K562 (cell line): ENCODE results near the gene TENM3. TPM values are rescaled to one million over a fixed set of nuclear protein-coding genes. Genes with fewer than 3 reads are reported as not detected.

Experiments
- ATAC-seq: fragments of 200-7000 bp; cut with Tn5 transposase; 3 replicates; pipeline ENCODE4 v1.9.1; 2020; ENCODE audit warnings: moderate library complexity
- BruUV-seq: library from RNA; stranded (reverse); fragments of 400-500 nt; replicated peaks from 2 replicates; lab custom pipeline; 2021; lab: Mats Ljungman, UMichigan
- CTCF ChIA-PET: fragments of 300-600 bp; formaldehyde crosslinking; extraction: SDS; loops from one replicate; lab custom pipeline; 2021; ENCODE audit warnings: low intra/inter-chr PET ratio; lab: Yijun Ruan, JAX
- POLR2A ChIA-PET: fragments of 300-600, 350-650 bp; sonication (Branson Sonifier 250); formaldehyde crosslinking; extraction: SDS; loops from one replicate; lab custom pipeline; 2021; ENCODE audit warnings: antibody characterized with exemption, inconsistent platforms; lab: Yijun Ruan, JAX
- DNase-seq, 4 experiments: peaks; one replicate each; pipeline versions ENCODE4 v3.0.0 to v3.0.0-alpha.2; 2011 to 2018; ENCODE audit warnings: low spot score in 3 of 4, mixed read lengths in 3 of 4; ENCODE audit errors: extremely low read depth in 1 of 4
- FAIRE-seq: peaks from 2 replicates; lab custom pipeline; 2011; peaks lifted over from hg19 to GRCh38; lab: Jason Lieb, UNC
- H2AFZ ChIP-seq: 2 replicates; pipeline ENCODE4 v1.6.0; 2011; ENCODE audit warnings: low read depth, low read length, control low read depth, inconsistent platforms
- H3K27ac ChIP-seq: fragments of 200-600 bp; 3 replicates; pipeline ENCODE4 v1.8.0; 2011; ENCODE audit warnings: low read depth, mild to moderate bottlenecking, control low read depth, inconsistent platforms, low read length, moderate library complexity, mixed read lengths; ENCODE audit errors: extremely low read depth
- H3K27me3 ChIP-seq, 2 experiments: fragments of 300-600 bp in 1 of 2; 2 replicates in 1 of 2; 3 replicates in 1 of 2; pipeline versions ENCODE4 v1.6.0 to v1.8.0; 2011; ENCODE audit warnings: inconsistent platforms in 2 of 2, low read length in 2 of 2, mild to moderate bottlenecking in 1 of 2, mixed read lengths in 1 of 2, moderate library complexity in 1 of 2; ENCODE audit not compliant: control insufficient read depth in 2 of 2, insufficient read depth in 2 of 2
- H3K36me3 ChIP-seq: fragments of 300-600 bp; 3 replicates; pipeline ENCODE4 v1.8.0; 2011; ENCODE audit warnings: mild to moderate bottlenecking, low read length, inconsistent platforms; ENCODE audit not compliant: control insufficient read depth, insufficient read depth
- H3K4me1 ChIP-seq, 2 experiments: fragments of 200-600 bp in 1 of 2; replicated peaks in 1 of 2; 2 replicates in 1 of 2; 3 replicates in 1 of 2; pipeline versions ENCODE4 v1.5.1 to v1.8.0; 2011; ENCODE audit warnings: inconsistent platforms in 2 of 2, low read length in 2 of 2, mild to moderate bottlenecking in 1 of 2, mixed read lengths in 1 of 2, moderate library complexity in 1 of 2; ENCODE audit not compliant: control insufficient read depth in 2 of 2, insufficient read depth in 2 of 2
- H3K4me2 ChIP-seq: 2 replicates; pipeline ENCODE4 v1.6.1; 2011; ENCODE audit warnings: low read length, control low read depth, inconsistent platforms, mixed read lengths; ENCODE audit not compliant: insufficient read depth
- H3K4me3 ChIP-seq: fragments of 200-600 bp; sonication (generic), shearing (Covaris generic); 2 replicates; pipeline ENCODE4 v1.5.1; 2016; ENCODE audit warnings: control low read depth, inconsistent platforms
- H3K79me2 ChIP-seq: fragments of 200-600 bp; 3 replicates; pipeline ENCODE4 v1.8.0; 2011; ENCODE audit warnings: low read length, inconsistent platforms; ENCODE audit not compliant: control insufficient read depth, insufficient read depth
- H3K9ac ChIP-seq, 2 experiments: 2 replicates each; pipeline versions ENCODE4 v1.6.0 to v1.6.1; 2011; ENCODE audit warnings: low read depth in 2 of 2, low read length in 2 of 2, control low read depth in 1 of 2, inconsistent platforms in 1 of 2, mild to moderate bottlenecking in 1 of 2, mixed read lengths in 1 of 2; ENCODE audit not compliant: insufficient read depth in 1 of 2
- H3K9me1 ChIP-seq: one replicate; pipeline ENCODE4 v1.6.0; 2011; ENCODE audit warnings: inconsistent platforms, mild to moderate bottlenecking, low read length, moderate library complexity; ENCODE audit not compliant: control insufficient read depth, insufficient read depth
- H3K9me3 ChIP-seq: replicated peaks from 2 replicates; pipeline ENCODE4 v1.5.1; 2011; ENCODE audit warnings: low read depth, low read length, inconsistent platforms; ENCODE audit not compliant: control insufficient read depth, insufficient read depth
- H4K20me1 ChIP-seq: replicated peaks from 2 replicates; pipeline ENCODE4 v1.6.1; 2011; ENCODE audit warnings: low read length, inconsistent platforms, mixed read lengths; ENCODE audit not compliant: control insufficient read depth, insufficient read depth
- BCOR ChIP-seq: fragments of 450-650 bp; IDR thresholded peaks from 2 replicates; pipeline ENCODE4 v1.6.1; 2016
- CHD2 ChIP-seq: IDR thresholded peaks from 2 replicates; pipeline ENCODE4 v1.6.1; 2011; ENCODE audit warnings: low read depth, low read length
- HMG20A ChIP-seq: fragments of 450-650 bp; formaldehyde crosslinking; conservative IDR thresholded peaks from 2 replicates; pipeline ENCODE4 v1.4.0; 2020; ENCODE audit warnings: mild to moderate bottlenecking, mixed read lengths
- TEAD2 ChIP-seq: fragments of 450-650 bp; IDR thresholded peaks from 2 replicates; pipeline ENCODE4 v1.6.1; 2016; ENCODE audit warnings: missing genetic modification characterization, control low read depth, missing compliant biosample characterization
- ZC3H11A ChIP-seq: IDR thresholded peaks from 2 replicates; pipeline ENCODE4 v1.6.1; 2012; ENCODE audit warnings: low read depth, low read length, improper control_type of control experiment
- ZEB2 ChIP-seq: fragments of 450-650 bp; IDR thresholded peaks from 2 replicates; pipeline ENCODE4 v1.6.1; 2016
- ZNF717 ChIP-seq: fragments of 250-450 bp; sonication (Bioruptor Pico); IDR thresholded peaks from 2 replicates; pipeline ENCODE4 v1.5.0; 2021
- ZZZ3 ChIP-seq: fragments of 450-650 bp; IDR thresholded peaks from 2 replicates; pipeline ENCODE4 v1.6.1; 2016; ENCODE audit warnings: antibody characterized with exemption, mild to moderate bottlenecking, moderate library complexity
- WGBS: fragments of 100-300 bp; shearing (Covaris generic); methylation state at CpG from one replicate; pipeline ENCODE4 v1.1.6; 2016; ENCODE audit warnings: low coverage, mixed read lengths; ENCODE audit not compliant: insufficient coverage; ENCODE audit errors: missing lambda C conversion rate; 5-methylcytosine and 5-hydroxymethylcytosine counted together
- in situ Hi-C: fragments of 300-500 bp; cut with MboI; formaldehyde crosslinking; loops from 4 replicates; pipeline ENCODE4 v1.15.0; 2018; ENCODE audit warnings: inconsistent platforms, mixed read lengths
- intact Hi-C: fragments of 100-400 bp; cut with micrococcal nuclease; formaldehyde crosslinking; loops from 2 replicates; pipeline ENCODE4 v1.14.2; 2022
- polyA plus RNA-seq, 8 experiments: library from polyadenylated mRNA; depleted of rRNA in 4 of 8; stranded (reverse) in 5 of 8; unstranded in 3 of 8; fragments of >200 nt; fragmentation: Nextera tagmentation in 2 of 8; fragmentation: Illumina TruSeq in 1 of 8; extraction: Ambion mirVana in 2 of 8; extraction: Trizol in 1 of 8; gene quantifications; 2 replicates each; pipeline versions ENCODE4 v1.2.1 to v1.2.3, GENCODE V29; 2011 to 2014; ENCODE audit warnings: inconsistent platforms in 1 of 8, missing spikeins in 1 of 8
- total RNA-seq, 7 experiments: library from RNA; depleted of rRNA in 6 of 7; stranded (reverse); fragments of >200 nt in 6 of 7; fragmentation: Illumina TruSeq in 2 of 7; extraction: Trizol in 2 of 7; gene quantifications; 2 replicates each; pipeline versions ENCODE4 v1.2.1 to v1.2.3, GENCODE V29; 2011 to 2021; ENCODE audit warnings: low replicate concordance in 1 of 7
- TF ChIP-seq, protein P1 (sequence below): sonication (generic); formaldehyde crosslinking; IDR thresholded peaks from 2 replicates; pipeline ENCODE4 v1.8.0; 2023; ENCODE audit warnings: missing genetic modification reagents, mild to moderate bottlenecking, borderline replicate concordance
- TF ChIP-seq, protein P2 (sequence below): fragments of 450-650 bp; formaldehyde crosslinking; IDR thresholded peaks from 2 replicates; pipeline ENCODE4 v1.4.0; 2020; ENCODE audit warnings: mild to moderate bottlenecking
- TF ChIP-seq, protein P3 (sequence below): sonication (generic); formaldehyde crosslinking; IDR thresholded peaks from 2 replicates; pipeline ENCODE4 v1.8.0; 2023; ENCODE audit warnings: mild to moderate bottlenecking, missing genetic modification reagents
- TF ChIP-seq, protein P4 (sequence below): fragments of 450-650 bp; formaldehyde crosslinking; conservative IDR thresholded peaks from 2 replicates; pipeline ENCODE4 v1.4.0; 2022; ENCODE audit warnings: mild to moderate bottlenecking, missing genetic modification characterization
- TF ChIP-seq, protein P5 (sequence below): sonication (generic); formaldehyde crosslinking; IDR thresholded peaks from 2 replicates; pipeline ENCODE4 v1.8.0; 2022; ENCODE audit warnings: mild to moderate bottlenecking, low read depth, missing genetic modification reagents

Gene TENM3
- total and polyA plus RNA-seq, 9 of the 15 experiments (the other 6 are each of a cell fraction or from before 2014, with no cell fraction given) = 0.01 to 0.02 TPM; not detected in 7

DNA sequence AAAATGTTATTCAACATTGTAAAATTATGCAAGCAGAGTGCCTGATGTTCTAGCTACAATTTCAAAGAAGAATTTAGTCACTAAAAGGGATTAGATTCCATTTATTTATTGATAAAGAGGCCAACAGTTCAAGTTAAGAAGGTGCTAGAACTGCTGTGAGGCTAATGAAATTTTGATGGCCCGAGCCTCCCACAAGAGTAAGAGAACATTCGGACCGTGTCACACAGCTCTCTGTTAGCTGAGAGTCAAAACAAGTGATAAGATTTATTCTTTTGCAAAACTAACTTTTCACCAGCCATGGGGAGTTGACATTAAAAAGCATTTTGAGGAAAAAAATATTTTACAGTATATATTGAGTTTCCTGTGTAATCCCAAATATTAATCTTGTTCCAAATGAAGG, 106.8 kb downstream of the TENM3 start:
- H3K4me3 ChIP-seq = no peak overlapping the region
- 0% methylated on average over 3 of the region's 3 CpGs for whole genome bisulfite sequencing
- FAIRE-seq (peak; percentile 29), ATAC-seq (no peak), DNase-seq (no peak)
- intact Hi-C loops (no loop called here), in situ Hi-C loops (no loop called here)
- no TSS peak for BruUV-seq
- no peaks in the 10 kb centered on the region for H3K9me1 ChIP-seq
- no peaks in the 10 kb centered on the region for H3K79me2 ChIP-seq
- no peaks in the 10 kb centered on the region; the same call in 1 of the 2 replicates for H4K20me1 ChIP-seq
- H3K9ac ChIP-seq = no peak overlapping the region
- H3K36me3 ChIP-seq = no peaks in the 10 kb centered on the region
- no peak overlapping the region for H3K27ac ChIP-seq
- H2AFZ ChIP-seq = no peak overlapping the region
- POLR2A ChIA-PET = no interaction called here
- H3K27me3 ChIP-seq = no peaks in the 10 kb centered on the region
- no peaks in the 10 kb centered on the region for H3K9me3 ChIP-seq
- CTCF ChIA-PET = no interaction called here
- H3K4me2 ChIP-seq = no peak overlapping the region
- no peaks in the 10 kb centered on the region for H3K4me1 ChIP-seq
- TF ChIP-seq, protein P1, sequence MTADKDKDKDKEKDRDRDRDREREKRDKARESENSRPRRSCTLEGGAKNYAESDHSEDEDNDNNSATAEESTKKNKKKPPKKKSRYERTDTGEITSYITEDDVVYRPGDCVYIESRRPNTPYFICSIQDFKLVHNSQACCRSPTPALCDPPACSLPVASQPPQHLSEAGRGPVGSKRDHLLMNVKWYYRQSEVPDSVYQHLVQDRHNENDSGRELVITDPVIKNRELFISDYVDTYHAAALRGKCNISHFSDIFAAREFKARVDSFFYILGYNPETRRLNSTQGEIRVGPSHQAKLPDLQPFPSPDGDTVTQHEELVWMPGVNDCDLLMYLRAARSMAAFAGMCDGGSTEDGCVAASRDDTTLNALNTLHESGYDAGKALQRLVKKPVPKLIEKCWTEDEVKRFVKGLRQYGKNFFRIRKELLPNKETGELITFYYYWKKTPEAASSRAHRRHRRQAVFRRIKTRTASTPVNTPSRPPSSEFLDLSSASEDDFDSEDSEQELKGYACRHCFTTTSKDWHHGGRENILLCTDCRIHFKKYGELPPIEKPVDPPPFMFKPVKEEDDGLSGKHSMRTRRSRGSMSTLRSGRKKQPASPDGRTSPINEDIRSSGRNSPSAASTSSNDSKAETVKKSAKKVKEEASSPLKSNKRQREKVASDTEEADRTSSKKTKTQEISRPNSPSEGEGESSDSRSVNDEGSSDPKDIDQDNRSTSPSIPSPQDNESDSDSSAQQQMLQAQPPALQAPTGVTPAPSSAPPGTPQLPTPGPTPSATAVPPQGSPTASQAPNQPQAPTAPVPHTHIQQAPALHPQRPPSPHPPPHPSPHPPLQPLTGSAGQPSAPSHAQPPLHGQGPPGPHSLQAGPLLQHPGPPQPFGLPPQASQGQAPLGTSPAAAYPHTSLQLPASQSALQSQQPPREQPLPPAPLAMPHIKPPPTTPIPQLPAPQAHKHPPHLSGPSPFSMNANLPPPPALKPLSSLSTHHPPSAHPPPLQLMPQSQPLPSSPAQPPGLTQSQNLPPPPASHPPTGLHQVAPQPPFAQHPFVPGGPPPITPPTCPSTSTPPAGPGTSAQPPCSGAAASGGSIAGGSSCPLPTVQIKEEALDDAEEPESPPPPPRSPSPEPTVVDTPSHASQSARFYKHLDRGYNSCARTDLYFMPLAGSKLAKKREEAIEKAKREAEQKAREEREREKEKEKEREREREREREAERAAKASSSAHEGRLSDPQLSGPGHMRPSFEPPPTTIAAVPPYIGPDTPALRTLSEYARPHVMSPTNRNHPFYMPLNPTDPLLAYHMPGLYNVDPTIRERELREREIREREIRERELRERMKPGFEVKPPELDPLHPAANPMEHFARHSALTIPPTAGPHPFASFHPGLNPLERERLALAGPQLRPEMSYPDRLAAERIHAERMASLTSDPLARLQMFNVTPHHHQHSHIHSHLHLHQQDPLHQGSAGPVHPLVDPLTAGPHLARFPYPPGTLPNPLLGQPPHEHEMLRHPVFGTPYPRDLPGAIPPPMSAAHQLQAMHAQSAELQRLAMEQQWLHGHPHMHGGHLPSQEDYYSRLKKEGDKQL = no peak
- no peak for TF ChIP-seq ZNF717 (CRISPR knock-in tag)
- TF ChIP-seq CHD2 = no peak
- no peak for TF ChIP-seq ZEB2
- TF ChIP-seq ZZZ3 = no peak
- no peak for TF ChIP-seq ZC3H11A
- TF ChIP-seq, protein P2, sequence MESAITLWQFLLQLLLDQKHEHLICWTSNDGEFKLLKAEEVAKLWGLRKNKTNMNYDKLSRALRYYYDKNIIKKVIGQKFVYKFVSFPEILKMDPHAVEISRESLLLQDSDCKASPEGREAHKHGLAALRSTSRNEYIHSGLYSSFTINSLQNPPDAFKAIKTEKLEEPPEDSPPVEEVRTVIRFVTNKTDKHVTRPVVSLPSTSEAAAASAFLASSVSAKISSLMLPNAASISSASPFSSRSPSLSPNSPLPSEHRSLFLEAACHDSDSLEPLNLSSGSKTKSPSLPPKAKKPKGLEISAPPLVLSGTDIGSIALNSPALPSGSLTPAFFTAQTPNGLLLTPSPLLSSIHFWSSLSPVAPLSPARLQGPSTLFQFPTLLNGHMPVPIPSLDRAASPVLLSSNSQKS (CRISPR knock-in tag) = no peak
- TF ChIP-seq, protein P3, sequence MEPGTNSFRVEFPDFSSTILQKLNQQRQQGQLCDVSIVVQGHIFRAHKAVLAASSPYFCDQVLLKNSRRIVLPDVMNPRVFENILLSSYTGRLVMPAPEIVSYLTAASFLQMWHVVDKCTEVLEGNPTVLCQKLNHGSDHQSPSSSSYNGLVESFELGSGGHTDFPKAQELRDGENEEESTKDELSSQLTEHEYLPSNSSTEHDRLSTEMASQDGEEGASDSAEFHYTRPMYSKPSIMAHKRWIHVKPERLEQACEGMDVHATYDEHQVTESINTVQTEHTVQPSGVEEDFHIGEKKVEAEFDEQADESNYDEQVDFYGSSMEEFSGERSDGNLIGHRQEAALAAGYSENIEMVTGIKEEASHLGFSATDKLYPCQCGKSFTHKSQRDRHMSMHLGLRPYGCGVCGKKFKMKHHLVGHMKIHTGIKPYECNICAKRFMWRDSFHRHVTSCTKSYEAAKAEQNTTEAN (CRISPR knock-in tag) = no peak
- TF ChIP-seq, protein P4, sequence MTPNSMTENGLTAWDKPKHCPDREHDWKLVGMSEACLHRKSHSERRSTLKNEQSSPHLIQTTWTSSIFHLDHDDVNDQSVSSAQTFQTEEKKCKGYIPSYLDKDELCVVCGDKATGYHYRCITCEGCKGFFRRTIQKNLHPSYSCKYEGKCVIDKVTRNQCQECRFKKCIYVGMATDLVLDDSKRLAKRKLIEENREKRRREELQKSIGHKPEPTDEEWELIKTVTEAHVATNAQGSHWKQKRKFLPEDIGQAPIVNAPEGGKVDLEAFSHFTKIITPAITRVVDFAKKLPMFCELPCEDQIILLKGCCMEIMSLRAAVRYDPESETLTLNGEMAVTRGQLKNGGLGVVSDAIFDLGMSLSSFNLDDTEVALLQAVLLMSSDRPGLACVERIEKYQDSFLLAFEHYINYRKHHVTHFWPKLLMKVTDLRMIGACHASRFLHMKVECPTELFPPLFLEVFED (CRISPR knock-in tag) = no peak
- no peak for TF ChIP-seq TEAD2
- TF ChIP-seq, protein P5, sequence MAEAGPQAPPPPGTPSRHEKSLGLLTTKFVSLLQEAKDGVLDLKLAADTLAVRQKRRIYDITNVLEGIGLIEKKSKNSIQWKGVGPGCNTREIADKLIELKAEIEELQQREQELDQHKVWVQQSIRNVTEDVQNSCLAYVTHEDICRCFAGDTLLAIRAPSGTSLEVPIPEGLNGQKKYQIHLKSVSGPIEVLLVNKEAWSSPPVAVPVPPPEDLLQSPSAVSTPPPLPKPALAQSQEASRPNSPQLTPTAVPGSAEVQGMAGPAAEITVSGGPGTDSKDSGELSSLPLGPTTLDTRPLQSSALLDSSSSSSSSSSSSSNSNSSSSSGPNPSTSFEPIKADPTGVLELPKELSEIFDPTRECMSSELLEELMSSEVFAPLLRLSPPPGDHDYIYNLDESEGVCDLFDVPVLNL = no peak
- TF ChIP-seq HMG20A = no peak
- TF ChIP-seq BCOR = no peak
